B cell (primary cell): ENCODE results near the gene DDX21. TPM values are rescaled to one million over a fixed set of nuclear protein-coding genes. Genes with fewer than 3 reads are reported as not detected.
"Not testable (repeated sequence)": the region's sequence is repeated elsewhere in the genome, so short reads cannot be mapped to it uniquely, and the experiment has no call there.

ENCODE experiments used
- ATAC-seq: fragments of 200-7000 bp; cut with Tn5 transposase; one replicate; pipeline ENCODE4 v1.10.0; 2021; ENCODE audit warnings: low read depth, mild to moderate bottlenecking, moderate number of reproducible peaks, moderate library complexity
- CTCF ChIA-PET: fragments of 350-600 bp; sonication (Branson Sonifier 250); formaldehyde crosslinking; loops from one replicate; lab custom pipeline; 2021; ENCODE audit warnings: antibody characterized with exemption, inconsistent platforms; lab: Charles Lee
- POLR2A ChIA-PET: fragments of 350-600 bp; sonication (Branson Sonifier 250); formaldehyde crosslinking; loops from one replicate; lab custom pipeline; 2021; ENCODE audit warnings: antibody characterized with exemption; lab: Charles Lee
- DNase-seq: peaks from one replicate; pipeline ENCODE4 v3.0.0; 2013
- H2AFZ ChIP-seq: 2 replicates; pipeline ENCODE4 v1.6.1; 2012; ENCODE audit warnings: mild to moderate bottlenecking, low read depth, low read length; ENCODE audit not compliant: insufficient read depth, poor library complexity, severe bottlenecking
- H3K27ac ChIP-seq, 2 donors: 1 replicate in 1 of 2; 2 replicates in 1 of 2; pipeline ENCODE4 v1.5.1; 2012 to 2013; ENCODE audit warnings: low read length in 2 of 2, mild to moderate bottlenecking in 2 of 2, moderate library complexity in 1 of 2
- H3K27me3 ChIP-seq, 4 experiments: fragments of 200-600 bp in 1 of 4; sonication (generic) in 1 of 4; replicated peaks in 1 of 4; 1 replicate in 2 of 4; 2 replicates in 2 of 4; pipeline versions ENCODE4 v1.6.1 to v1.7.0; 2013 to 2016; ENCODE audit warnings: low read length in 3 of 4, mild to moderate bottlenecking in 2 of 4, mixed read lengths in 1 of 4, moderate library complexity in 1 of 4; ENCODE audit not compliant: insufficient read depth in 4 of 4, control insufficient read depth in 3 of 4; ENCODE audit errors: control extremely low read depth in 1 of 4
- H3K36me3 ChIP-seq, 2 experiments: replicated peaks in 1 of 2; 1 replicate in 1 of 2; 2 replicates in 1 of 2; pipeline versions ENCODE4 v1.6.1 to v1.7.1; 2013; ENCODE audit warnings: low read length in 1 of 2; ENCODE audit not compliant: insufficient read depth in 2 of 2, control insufficient read depth in 1 of 2; ENCODE audit errors: control extremely low read depth in 1 of 2, extremely low read depth in 1 of 2
- H3K4me1 ChIP-seq, 2 donors: fragments of 200-600 bp in 1 of 2; sonication (generic) in 1 of 2; 1 replicate in 1 of 2; 2 replicates in 1 of 2; pipeline versions ENCODE4 v1.5.1 to v1.6.1; 2013 to 2017; ENCODE audit warnings: low read length in 2 of 2; ENCODE audit not compliant: control insufficient read depth in 2 of 2, insufficient read depth in 2 of 2
- H3K4me2 ChIP-seq: replicated peaks from 2 replicates; pipeline ENCODE3; 2012; ENCODE audit warnings: mild to moderate bottlenecking, low read depth, low read length; ENCODE audit not compliant: poor library complexity, severe bottlenecking
- H3K4me3 ChIP-seq, 5 experiments: fragments of 200-600 bp in 1 of 5; sonication (generic) in 1 of 5; 1 replicate in 3 of 5; 2 replicates in 2 of 5; pipeline versions ENCODE4 v1.5.1 to v1.7.0; 2011 to 2016; ENCODE audit warnings: low read length in 4 of 5, mild to moderate bottlenecking in 4 of 5, low read depth in 2 of 5, control low read depth in 1 of 5, moderate library complexity in 1 of 5; ENCODE audit not compliant: insufficient read depth in 1 of 5; ENCODE audit errors: control extremely low read depth in 1 of 5, extremely low read depth in 1 of 5
- H3K79me2 ChIP-seq: fragments of 200-600 bp; sonication (generic); one replicate; pipeline ENCODE4 v1.6.0; 2016; ENCODE audit warnings: low read length; ENCODE audit not compliant: control insufficient read depth, insufficient read depth
- H3K9ac ChIP-seq: fragments of 200-600 bp; sonication (generic); 2 replicates; pipeline ENCODE4 v1.6.1; 2017; ENCODE audit warnings: mild to moderate bottlenecking, low read length, moderate library complexity
- H3K9me3 ChIP-seq, 3 donors: one replicate each; pipeline versions ENCODE4 v1.6.1 to v1.7.1; 2013; ENCODE audit warnings: low read length in 2 of 3; ENCODE audit not compliant: control insufficient read depth in 2 of 3, insufficient read depth in 1 of 3; ENCODE audit errors: control extremely low read depth in 1 of 3
- H4K20me1 ChIP-seq: 2 replicates; pipeline ENCODE4 v1.6.0; 2012; ENCODE audit warnings: mild to moderate bottlenecking, low read length; ENCODE audit not compliant: insufficient read depth, control insufficient read depth, poor library complexity, severe bottlenecking
- H3K27ac Mint-ChIP-seq: one replicate; pipeline ENCODE4 v1.8.0; 2021; ENCODE audit warnings: mixed read lengths
- H3K27me3 Mint-ChIP-seq: one replicate; pipeline ENCODE4 v1.8.0; 2021; ENCODE audit warnings: mixed read lengths
- H3K4me1 Mint-ChIP-seq: one replicate; pipeline ENCODE4 v1.8.0; 2021; ENCODE audit warnings: mixed read lengths
- H3K4me3 Mint-ChIP-seq: one replicate; pipeline ENCODE4 v1.8.0; 2021; ENCODE audit warnings: mixed read lengths
- H3K9me3 Mint-ChIP-seq: one replicate; pipeline ENCODE4 v1.8.0; 2022; ENCODE audit warnings: mixed read lengths; ENCODE audit not compliant: insufficient read depth
- EZH2 ChIP-seq: IDR thresholded peaks from 2 replicates; pipeline ENCODE4 v1.6.1; 2012; ENCODE audit warnings: borderline replicate concordance, low read depth, mild to moderate bottlenecking, moderate library complexity, low read length; ENCODE audit not compliant: insufficient read depth, poor library complexity, severe bottlenecking
- WGBS: methylation state at CpG from one replicate; pipeline ENCODE4 v1.1.5; 2013; ENCODE audit warnings: missing lambda C conversion rate; ENCODE audit not compliant: insufficient coverage; 5-methylcytosine and 5-hydroxymethylcytosine counted together
- intact Hi-C: fragments of 100-400 bp; cut with micrococcal nuclease; formaldehyde crosslinking; loops from one replicate; pipeline ENCODE4 v1.10.0; 2022
- polyA plus RNA-seq: library from polyadenylated mRNA; depleted of rRNA; stranded (reverse); fragments of >200 nt; gene quantifications from 2 replicates; pipeline ENCODE4 v1.2.3, GENCODE V29; 2012
- total RNA-seq, 2 donors: library from RNA; stranded (reverse); fragments of 120-200 nt in 1 of 2; gene quantifications; 1 replicate in 1 of 2; 2 replicates in 1 of 2; pipeline versions ENCODE4 v1.2.3 to v1.2.4, GENCODE V29; 2013 to 2022
- TF ChIP-seq, protein P1 (sequence below): fragments of 200-600 bp; IDR thresholded peaks from one replicate; pipeline ENCODE4 v1.8.0; 2022; ENCODE audit warnings: antibody characterized with exemption, mild to moderate bottlenecking

Gene DDX21
- total and polyA plus RNA-seq, 2 donors (not counting 1 experiment from before 2014, with no cell fraction given), result 17.8 to 43.5 TPM

DNA sequence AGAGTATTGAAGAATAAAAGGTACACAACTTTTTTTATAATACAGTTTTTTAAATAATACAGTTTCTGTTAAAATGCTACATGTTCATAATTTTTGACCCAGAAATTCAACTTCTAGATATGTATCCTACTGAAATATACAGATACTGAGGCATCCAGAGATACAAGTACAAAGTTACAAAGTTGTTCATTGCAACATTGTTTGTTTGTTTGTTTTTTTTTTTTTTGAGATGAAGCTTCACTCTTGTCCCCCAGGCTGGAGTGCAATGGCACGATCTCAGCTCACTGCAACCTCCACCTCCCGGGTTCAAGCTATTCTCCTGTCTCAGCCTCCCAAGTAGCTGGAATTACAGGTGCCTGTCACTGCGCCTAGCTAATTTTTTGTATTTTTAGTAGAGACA, 23.1 kb upstream of the DDX21 start:
- H3K4me2 ChIP-seq, H3K4me1 ChIP-seq, H3K9me3 Mint-ChIP-seq, ATAC-seq, H3K27ac ChIP-seq, H3K9ac ChIP-seq, H3K4me3 ChIP-seq, intact Hi-C loops, H3K27me3 ChIP-seq, H3K27ac Mint-ChIP-seq, H3K4me3 Mint-ChIP-seq, H3K4me1 Mint-ChIP-seq, H2AFZ ChIP-seq, H4K20me1 ChIP-seq, DNase-seq, POLR2A ChIA-PET, H3K9me3 ChIP-seq, H3K27me3 Mint-ChIP-seq: not testable (repeated sequence)
- peaks cover 5 to 50% of the 10 kb centered on the region in 2 experiments for H3K36me3 ChIP-seq
- 100% methylated on average over 1 of the region's 3 CpGs for WGBS
- H3K79me2 ChIP-seq, result peaks cover 22% of the 10 kb centered on the region
- CTCF ChIA-PET, result interaction anchor here (0.6 kb wide), 1 partner anchor 9 kb away, joined by 4 read pairs; no protein-coding TSS in a partner anchor

DNA sequence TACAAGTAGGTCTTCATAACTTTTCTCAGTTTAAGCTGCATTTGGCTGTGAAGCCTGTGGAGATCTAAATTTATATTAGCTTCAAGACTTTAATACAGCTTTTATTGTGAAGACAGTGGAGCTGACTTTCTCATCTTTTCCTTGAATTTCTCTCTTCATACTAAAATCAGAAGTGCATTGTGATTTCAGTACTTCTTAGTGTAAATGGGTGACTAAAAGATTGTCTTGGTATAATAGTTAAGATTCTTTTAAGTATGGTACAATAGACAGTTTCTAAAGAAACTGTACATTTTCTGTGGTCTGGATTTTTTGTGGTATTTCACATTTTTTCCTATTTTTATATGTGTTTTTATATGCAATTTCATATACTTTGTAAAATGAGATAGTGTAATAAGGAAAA, 21.0 kb upstream of the DDX21 start:
- no peak for TF ChIP-seq EZH2
- TF ChIP-seq, protein P1, sequence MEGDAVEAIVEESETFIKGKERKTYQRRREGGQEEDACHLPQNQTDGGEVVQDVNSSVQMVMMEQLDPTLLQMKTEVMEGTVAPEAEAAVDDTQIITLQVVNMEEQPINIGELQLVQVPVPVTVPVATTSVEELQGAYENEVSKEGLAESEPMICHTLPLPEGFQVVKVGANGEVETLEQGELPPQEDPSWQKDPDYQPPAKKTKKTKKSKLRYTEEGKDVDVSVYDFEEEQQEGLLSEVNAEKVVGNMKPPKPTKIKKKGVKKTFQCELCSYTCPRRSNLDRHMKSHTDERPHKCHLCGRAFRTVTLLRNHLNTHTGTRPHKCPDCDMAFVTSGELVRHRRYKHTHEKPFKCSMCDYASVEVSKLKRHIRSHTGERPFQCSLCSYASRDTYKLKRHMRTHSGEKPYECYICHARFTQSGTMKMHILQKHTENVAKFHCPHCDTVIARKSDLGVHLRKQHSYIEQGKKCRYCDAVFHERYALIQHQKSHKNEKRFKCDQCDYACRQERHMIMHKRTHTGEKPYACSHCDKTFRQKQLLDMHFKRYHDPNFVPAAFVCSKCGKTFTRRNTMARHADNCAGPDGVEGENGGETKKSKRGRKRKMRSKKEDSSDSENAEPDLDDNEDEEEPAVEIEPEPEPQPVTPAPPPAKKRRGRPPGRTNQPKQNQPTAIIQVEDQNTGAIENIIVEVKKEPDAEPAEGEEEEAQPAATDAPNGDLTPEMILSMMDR, result no peak
- Histone ChIP-seq H3K36me3 (peaks cover 4 to 56% of the 10 kb centered on the region in 2 experiments), H3K9me3 (no peaks in the 10 kb centered on the region), H3K79me2 (peaks cover 21% of the 10 kb centered on the region), H3K4me2 (no peak overlapping the region), H3K4me3 (no peak overlapping the region), H2AFZ (no peak overlapping the region), H3K27me3 (no peaks in the 10 kb centered on the region), H3K27ac (no peak overlapping the region), H3K9ac (no peak overlapping the region), H3K4me1 (no peaks in the 10 kb centered on the region), H4K20me1 (peaks cover 5% of the 10 kb centered on the region)
- ChIA-PET POLR2A (no interaction called here), CTCF (no interaction called here)
- Mint-ChIP-seq H3K27ac (no peak overlapping the region), H3K4me1 (no peaks in the 10 kb centered on the region), H3K27me3 (no peaks in the 10 kb centered on the region), H3K9me3 (no peaks in the 10 kb centered on the region), H3K4me3 (no peak overlapping the region)
- ATAC-seq (no peak), DNase-seq (no peak)
- intact Hi-C loops, result no loop called here
